H1 (cell line): ENCODE results near the gene IL23A. TPM values are rescaled to one million over a fixed set of nuclear protein-coding genes. Genes with fewer than 3 reads are reported as not detected.

Experiments used
- ATF2 ChIP-seq: IDR thresholded peaks from 2 replicates; pipeline ENCODE4 v1.6.1; 2012; ENCODE audit warnings: low read length, inconsistent platforms
- CTBP2 ChIP-seq: IDR thresholded peaks from 2 replicates; pipeline ENCODE4 v1.7.0; 2011; ENCODE audit warnings: borderline replicate concordance, mild to moderate bottlenecking, moderate library complexity, mixed read lengths, low read length; ENCODE audit not compliant: insufficient read depth, insufficient read length
- KDM1A ChIP-seq: fragments of 200-600, 300-600 bp; sonication (generic); IDR thresholded peaks from 2 replicates; pipeline ENCODE4 v1.7.1; 2016; ENCODE audit warnings: mild to moderate bottlenecking, low read length, borderline replicate concordance
- POLR2A ChIP-seq, 2 experiments: IDR thresholded peaks; 1 replicate in 1 of 2; 2 replicates in 1 of 2; pipeline ENCODE4 v1.6.1; 2011; ENCODE audit warnings: low read depth in 2 of 2, low read length in 2 of 2, mild to moderate bottlenecking in 2 of 2; ENCODE audit errors: control extremely low read depth in 1 of 2
- POLR2AphosphoS5 ChIP-seq: IDR thresholded peaks from 2 replicates; pipeline ENCODE4 v1.6.1; 2011; ENCODE audit warnings: low read depth, low read length
- TBP ChIP-seq: IDR thresholded peaks from 2 replicates; pipeline ENCODE4 v1.6.1; 2011; ENCODE audit warnings: low read depth, low read length, improper control_type of control experiment
- polyA plus RNA-seq, 7 experiments: library from polyadenylated mRNA; depleted of rRNA in 3 of 7; stranded (reverse) in 5 of 7; unstranded in 2 of 7; fragments of >200 nt in 5 of 7; fragments of 200-250 nt in 2 of 7; gene quantifications; 1 replicate in 5 of 7; 2 replicates in 1 of 7; 4 replicates in 1 of 7; pipeline versions ENCODE4 v1.2.1 to v1.2.3, GENCODE V29; 2011 to 2013; ENCODE audit warnings: missing spikeins in 2 of 7, mixed read lengths in 2 of 7
- total RNA-seq: library from RNA; stranded (reverse); fragmentation: NEBNext Ultra II Directional; extraction: Animal tissue kit (Norgen Biotek cat#: 25700); gene quantifications from 2 replicates; pipeline ENCODE4 v1.2.1, GENCODE V29; 2021

Gene IL23A
- total and polyA plus RNA-seq, 2 of the 8 experiments (the other 6 are each of a cell fraction or from before 2014, with no cell fraction given): 2.3 to 3.6 TPM

GRCh38 chr12:56324206-56324605 is 14.5 kb upstream of the IL23A start (continued):
- TF ChIP-seq ATF2 (no peak), POLR2A (IDR thresholded peaks at IDR 0.05; ENCODE audit: control extremely low read depth in 1 of 2, low read depth in 2 of 2, low read length in 2 of 2) (no peak), CTBP2 (no peak), KDM1A (no peak), TBP (no peak), POLR2AphosphoS5 (no peak)
- TF ChIP-seq, all 59 proteins: peak for 0
